ENCODE results near the gene ADAP1.

ADAP1 gene

DNA sequence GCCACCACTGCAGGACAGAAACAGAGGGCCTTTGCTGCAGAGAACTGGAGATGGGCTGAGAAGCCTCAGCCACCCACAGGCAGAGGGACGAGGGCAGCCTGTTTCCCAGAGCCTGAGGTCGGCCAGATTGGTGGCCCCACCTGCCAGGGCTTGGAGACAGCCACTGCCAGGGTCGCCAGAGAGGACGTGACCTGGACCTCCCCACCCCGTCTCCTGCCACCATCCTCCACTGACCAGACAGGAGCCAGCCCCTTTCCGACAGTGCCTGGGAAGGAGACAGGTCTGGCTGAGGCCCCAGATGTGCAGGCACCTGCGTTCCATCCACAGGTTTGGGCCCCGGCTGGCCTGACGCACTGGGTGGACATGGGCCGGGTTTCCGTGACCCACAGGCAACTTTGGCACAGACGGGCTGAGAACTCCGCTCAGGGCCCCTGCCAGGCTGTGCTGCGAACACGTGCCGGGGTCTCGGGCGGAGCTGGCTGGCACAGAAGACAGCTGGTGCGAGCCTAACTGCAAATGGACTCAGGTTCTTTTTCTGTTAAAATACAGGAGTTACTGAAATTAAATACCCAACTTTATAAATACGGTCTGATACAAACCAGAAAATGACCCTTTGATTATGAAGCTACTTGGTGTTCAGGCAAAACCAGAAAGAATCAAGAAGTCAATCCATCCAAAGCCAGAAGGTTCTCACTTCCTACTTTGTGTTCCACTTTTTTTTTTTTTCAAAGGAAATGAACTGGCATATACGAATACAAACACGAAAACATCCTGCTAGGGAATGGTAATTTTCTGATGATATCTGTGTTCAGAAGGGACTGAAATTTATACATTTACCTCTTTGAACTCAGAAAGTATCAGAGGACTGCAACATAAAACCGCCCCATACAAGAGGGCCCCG lies 14.0 kb upstream of the ADAP1 start:
- no peaks in the 10 kb centered on the region for H3F3A ChIP-seq (ENCODE audit: insufficient read depth, low read length)
- H3K9me3 ChIP-seq (ENCODE audit: low read length) = no peaks in the 10 kb centered on the region
- H3K9me2 ChIP-seq (ENCODE audit: low read depth, low read length) = no peaks in the 10 kb centered on the region
- no peak overlapping the region for H3K9ac ChIP-seq (ENCODE audit: low read length)
- no peaks in the 10 kb centered on the region for H3K79me2 ChIP-seq (ENCODE audit: insufficient read depth, low read length)
- no peak overlapping the region for H3K4me2 ChIP-seq (ENCODE audit: low read length)
- H3K4me1 ChIP-seq (ENCODE audit: insufficient read depth, low read length, severe bottlenecking) = no peaks in the 10 kb centered on the region
- H3K27me3 ChIP-seq (ENCODE audit: insufficient read depth, low read length) = peaks cover 14% of the 10 kb centered on the region
- H2AFZ ChIP-seq (ENCODE audit: low read length) = no peak overlapping the region
- TF ChIP-seq, protein P1, sequence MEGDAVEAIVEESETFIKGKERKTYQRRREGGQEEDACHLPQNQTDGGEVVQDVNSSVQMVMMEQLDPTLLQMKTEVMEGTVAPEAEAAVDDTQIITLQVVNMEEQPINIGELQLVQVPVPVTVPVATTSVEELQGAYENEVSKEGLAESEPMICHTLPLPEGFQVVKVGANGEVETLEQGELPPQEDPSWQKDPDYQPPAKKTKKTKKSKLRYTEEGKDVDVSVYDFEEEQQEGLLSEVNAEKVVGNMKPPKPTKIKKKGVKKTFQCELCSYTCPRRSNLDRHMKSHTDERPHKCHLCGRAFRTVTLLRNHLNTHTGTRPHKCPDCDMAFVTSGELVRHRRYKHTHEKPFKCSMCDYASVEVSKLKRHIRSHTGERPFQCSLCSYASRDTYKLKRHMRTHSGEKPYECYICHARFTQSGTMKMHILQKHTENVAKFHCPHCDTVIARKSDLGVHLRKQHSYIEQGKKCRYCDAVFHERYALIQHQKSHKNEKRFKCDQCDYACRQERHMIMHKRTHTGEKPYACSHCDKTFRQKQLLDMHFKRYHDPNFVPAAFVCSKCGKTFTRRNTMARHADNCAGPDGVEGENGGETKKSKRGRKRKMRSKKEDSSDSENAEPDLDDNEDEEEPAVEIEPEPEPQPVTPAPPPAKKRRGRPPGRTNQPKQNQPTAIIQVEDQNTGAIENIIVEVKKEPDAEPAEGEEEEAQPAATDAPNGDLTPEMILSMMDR (IDR thresholded peaks at IDR 0.05; ENCODE audit: low read length) = no peak
- no peak for TF ChIP-seq EZH2 (IDR thresholded peaks at IDR 0.05; ENCODE audit: borderline replicate concordance, low read length)
- no peak overlapping the region for H3K27ac ChIP-seq (ENCODE audit: low read depth, low read length, poor library complexity, severe bottlenecking)
- no peaks in the 10 kb centered on the region; the same call in 1 of the 2 replicates for H4K20me1 ChIP-seq (ENCODE audit: insufficient read depth, low read length)
- H3K4me3 ChIP-seq (ENCODE audit: low read depth, low read length, poor library complexity, severe bottlenecking) = no peak overlapping the region
- H3K36me3 ChIP-seq (ENCODE audit: insufficient read depth, low read length) = peaks cover 64% of the 10 kb centered on the region

DNA sequence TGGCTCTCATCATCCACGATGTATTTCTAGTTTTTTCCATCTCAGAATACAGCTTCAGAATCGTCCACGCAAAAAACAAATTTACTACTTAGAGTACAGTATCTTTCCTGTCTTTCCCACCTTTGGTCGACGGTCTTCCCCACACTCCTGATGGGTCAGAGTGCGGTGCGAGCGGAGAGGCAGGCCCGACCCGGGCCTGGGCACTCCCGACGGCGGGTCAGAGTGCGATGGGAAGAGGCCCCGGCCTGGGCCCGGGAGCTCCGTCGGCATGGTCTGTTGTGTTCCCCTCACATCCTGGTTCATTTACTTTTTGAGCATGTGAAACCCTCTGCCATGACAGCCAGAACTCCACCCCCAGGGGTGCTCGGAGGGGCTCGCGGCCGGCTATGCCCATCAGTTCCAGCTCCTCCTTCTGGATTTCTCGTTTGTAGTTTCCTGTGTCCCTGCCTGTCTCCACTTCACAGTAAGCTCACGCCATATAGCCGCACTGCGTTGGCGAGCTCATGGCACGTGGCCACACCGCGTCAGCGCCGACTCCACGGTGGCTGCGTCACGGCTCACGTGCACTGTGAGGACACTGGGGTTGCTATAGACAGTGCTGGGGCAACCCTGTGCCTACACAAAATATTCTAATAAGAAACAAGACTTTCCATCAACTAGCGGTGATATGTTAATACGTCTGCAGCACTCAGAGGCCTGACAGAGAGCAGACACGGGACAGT lies 13.0 kb upstream of the ADAP1 start:
- Histone ChIP-seq H3K27me3 (ENCODE audit: insufficient read depth, low read length) (peaks cover 15% of the 10 kb centered on the region), H3K9me2 (ENCODE audit: low read depth, low read length) (no peaks in the 10 kb centered on the region), H4K20me1 (ENCODE audit: insufficient read depth, low read length) (no peaks in the 10 kb centered on the region; the same call in 1 of the 2 replicates), H3K9ac (ENCODE audit: low read length) (no peak overlapping the region), H3K27ac (ENCODE audit: low read depth, low read length, poor library complexity, severe bottlenecking) (no peak overlapping the region), H3K4me1 (ENCODE audit: insufficient read depth, low read length, severe bottlenecking) (no peaks in the 10 kb centered on the region), H3K4me2 (ENCODE audit: low read length) (no peak overlapping the region), H3K79me2 (ENCODE audit: insufficient read depth, low read length) (no peaks in the 10 kb centered on the region), H2AFZ (ENCODE audit: low read length) (no peak overlapping the region), H3K9me3 (ENCODE audit: low read length) (no peaks in the 10 kb centered on the region), H3K36me3 (ENCODE audit: insufficient read depth, low read length) (peaks cover 56% of the 10 kb centered on the region), H3F3A (ENCODE audit: insufficient read depth, low read length) (no peaks in the 10 kb centered on the region), H3K4me3 (ENCODE audit: low read depth, low read length, poor library complexity, severe bottlenecking) (no peak overlapping the region)
- no peak for TF ChIP-seq EZH2 (IDR thresholded peaks at IDR 0.05; ENCODE audit: borderline replicate concordance, low read length)
- TF ChIP-seq, protein P1 (IDR thresholded peaks at IDR 0.05; ENCODE audit: low read length) = no peak

DNA sequence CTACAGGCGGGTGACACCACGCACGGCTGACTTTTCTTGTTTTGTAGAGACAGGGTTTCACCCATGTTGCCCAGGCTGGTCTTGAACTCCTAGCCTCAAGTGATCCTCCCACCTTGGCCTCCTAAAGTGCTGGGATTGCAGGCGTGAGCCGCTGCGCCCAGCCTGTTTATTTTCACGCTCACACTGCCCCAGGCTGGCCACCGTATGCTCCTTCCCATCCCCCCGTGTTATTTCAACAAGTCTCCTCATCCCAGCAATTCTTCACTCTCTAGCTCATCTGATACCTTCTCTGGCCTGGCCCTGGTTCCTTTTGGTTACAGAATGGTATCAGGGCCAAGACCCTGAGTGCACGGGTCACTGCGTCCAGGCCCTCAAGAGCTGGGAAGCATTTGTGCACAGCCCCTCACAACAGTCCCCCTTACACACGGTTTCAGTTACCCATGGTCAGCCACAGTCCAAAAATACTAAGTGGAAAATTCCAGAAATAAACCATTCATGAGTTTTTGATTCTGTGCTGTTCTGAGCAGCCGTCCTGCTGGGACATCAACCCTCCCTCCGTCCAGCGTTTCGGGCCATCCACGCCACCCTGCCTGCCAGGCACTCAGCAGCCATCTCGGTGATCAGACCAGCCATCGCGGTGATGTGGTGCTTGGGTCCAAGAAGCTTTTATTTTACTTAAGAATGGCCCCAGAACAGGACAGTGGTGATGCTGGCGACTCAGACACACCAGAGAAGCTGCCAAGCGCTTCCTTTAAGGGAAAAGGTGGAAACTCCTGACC lies 12.0 kb upstream of the ADAP1 start:
- no peak overlapping the region for H3K4me2 ChIP-seq (ENCODE audit: low read length)
- H3K9me2 ChIP-seq (ENCODE audit: low read depth, low read length) = no peaks in the 10 kb centered on the region
- no peak overlapping the region for H3K27ac ChIP-seq (ENCODE audit: low read depth, low read length, poor library complexity, severe bottlenecking)
- no peaks in the 10 kb centered on the region; the same call in 1 of the 2 replicates for H4K20me1 ChIP-seq (ENCODE audit: insufficient read depth, low read length)
- H2AFZ ChIP-seq (ENCODE audit: low read length) = no peak overlapping the region
- H3K79me2 ChIP-seq (ENCODE audit: insufficient read depth, low read length) = no peaks in the 10 kb centered on the region
- no peak overlapping the region for H3K4me3 ChIP-seq (ENCODE audit: low read depth, low read length, poor library complexity, severe bottlenecking)
- TF ChIP-seq, protein P1 (IDR thresholded peaks at IDR 0.05; ENCODE audit: low read length) = no peak
- TF ChIP-seq EZH2 (IDR thresholded peaks at IDR 0.05; ENCODE audit: borderline replicate concordance, low read length) = no peak
- H3K9ac ChIP-seq (ENCODE audit: low read length) = no peak overlapping the region
- H3K9me3 ChIP-seq (ENCODE audit: low read length) = no peaks in the 10 kb centered on the region
- H3K27me3 ChIP-seq (ENCODE audit: insufficient read depth, low read length) = peaks cover 15% of the 10 kb centered on the region
- H3F3A ChIP-seq (ENCODE audit: insufficient read depth, low read length) = no peaks in the 10 kb centered on the region
- no peaks in the 10 kb centered on the region for H3K4me1 ChIP-seq (ENCODE audit: insufficient read depth, low read length, severe bottlenecking)
- H3K36me3 ChIP-seq (ENCODE audit: insufficient read depth, low read length) = peaks cover 45% of the 10 kb centered on the region
